ENCODE results near the gene GPR39.

GPR39 gene

GRCh38 chr2:132560562-132560961, 144.0 kb downstream of the GPR39 start:
- TF ChIP-seq, protein P1, sequence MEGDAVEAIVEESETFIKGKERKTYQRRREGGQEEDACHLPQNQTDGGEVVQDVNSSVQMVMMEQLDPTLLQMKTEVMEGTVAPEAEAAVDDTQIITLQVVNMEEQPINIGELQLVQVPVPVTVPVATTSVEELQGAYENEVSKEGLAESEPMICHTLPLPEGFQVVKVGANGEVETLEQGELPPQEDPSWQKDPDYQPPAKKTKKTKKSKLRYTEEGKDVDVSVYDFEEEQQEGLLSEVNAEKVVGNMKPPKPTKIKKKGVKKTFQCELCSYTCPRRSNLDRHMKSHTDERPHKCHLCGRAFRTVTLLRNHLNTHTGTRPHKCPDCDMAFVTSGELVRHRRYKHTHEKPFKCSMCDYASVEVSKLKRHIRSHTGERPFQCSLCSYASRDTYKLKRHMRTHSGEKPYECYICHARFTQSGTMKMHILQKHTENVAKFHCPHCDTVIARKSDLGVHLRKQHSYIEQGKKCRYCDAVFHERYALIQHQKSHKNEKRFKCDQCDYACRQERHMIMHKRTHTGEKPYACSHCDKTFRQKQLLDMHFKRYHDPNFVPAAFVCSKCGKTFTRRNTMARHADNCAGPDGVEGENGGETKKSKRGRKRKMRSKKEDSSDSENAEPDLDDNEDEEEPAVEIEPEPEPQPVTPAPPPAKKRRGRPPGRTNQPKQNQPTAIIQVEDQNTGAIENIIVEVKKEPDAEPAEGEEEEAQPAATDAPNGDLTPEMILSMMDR (IDR thresholded peaks at IDR 0.05; ENCODE audit: extremely low read depth, missing control alignments), result no peak

DNA sequence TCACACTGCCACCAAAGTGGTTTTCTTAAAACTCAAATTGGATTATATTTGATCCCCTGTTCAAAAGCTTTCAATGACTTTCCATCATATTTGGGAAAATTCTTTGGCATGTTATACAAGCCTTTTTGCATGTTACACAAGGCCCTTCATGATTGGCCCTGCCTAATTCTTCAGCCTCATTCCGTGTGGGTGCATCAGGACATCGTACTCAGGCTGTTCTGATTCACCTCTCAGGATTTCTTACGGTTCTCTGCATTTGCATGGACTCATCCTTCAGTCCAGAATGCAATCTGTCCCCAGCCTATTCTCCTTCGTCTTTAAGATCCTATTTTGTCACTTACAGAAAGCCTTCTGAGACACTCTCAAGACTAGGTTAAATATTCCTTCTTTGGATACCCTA, 145.6 kb downstream of the GPR39 start:
- TF ChIP-seq, protein P1 (IDR thresholded peaks at IDR 0.05; ENCODE audit: extremely low read depth, missing control alignments), result no peak
- DNase-seq (ENCODE audit: low spot score), result no peak

More at GRCh38 chr2:132560562-132560961, 144.0 kb downstream of the GPR39 start:
- DNase-seq (ENCODE audit: low spot score), result no peak

DNA sequence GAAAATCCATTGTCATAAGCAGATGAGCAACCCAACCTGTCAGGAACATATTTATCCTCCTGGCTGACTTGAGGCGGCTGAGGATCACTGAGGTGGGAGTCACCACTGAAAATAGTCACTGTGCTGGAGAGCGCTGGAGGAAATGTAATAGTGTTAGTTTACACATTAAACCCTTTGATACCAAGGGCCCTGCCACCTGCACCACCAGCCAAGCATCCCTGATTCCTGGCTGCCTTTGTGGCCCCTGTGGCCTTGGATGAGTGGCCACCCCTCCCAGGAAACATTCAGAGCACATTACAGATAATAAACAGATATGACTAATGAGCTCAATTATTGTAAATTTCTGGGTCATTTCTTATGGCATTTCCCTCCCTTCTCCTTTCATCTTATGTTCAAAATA, 147.5 kb downstream of the GPR39 start:
- TF ChIP-seq, protein P1 (IDR thresholded peaks at IDR 0.05; ENCODE audit: extremely low read depth, missing control alignments), result no peak
- DNase-seq (ENCODE audit: low spot score), result no peak

GRCh38 chr2:132566379-132566778, 149.8 kb downstream of the GPR39 start:
- DNase-seq (ENCODE audit: low spot score), result no peak
- TF ChIP-seq, protein P1 (IDR thresholded peaks at IDR 0.05; ENCODE audit: extremely low read depth, missing control alignments), result no peak

DNA sequence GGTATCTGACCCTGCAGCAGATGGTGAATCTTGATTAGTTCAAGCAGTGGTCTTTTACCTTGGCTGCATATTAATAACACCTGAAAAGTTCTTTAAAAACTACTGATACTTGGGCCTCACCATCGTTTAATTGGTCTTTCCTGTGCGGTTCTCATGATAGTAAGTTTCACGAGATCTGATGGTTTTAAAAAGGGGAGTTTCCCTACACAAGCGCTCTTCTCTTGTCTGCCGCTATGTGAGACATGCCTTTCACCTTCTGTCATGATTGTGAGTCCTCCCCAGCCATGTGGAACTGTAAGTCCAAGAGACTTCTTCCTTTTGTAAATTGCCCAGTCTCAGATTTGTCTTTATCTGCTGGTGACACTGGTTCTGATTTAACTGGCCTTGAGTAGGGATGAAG, 151.1 kb downstream of the GPR39 start:
- TF ChIP-seq, protein P1 (IDR thresholded peaks at IDR 0.05; ENCODE audit: extremely low read depth, missing control alignments), result no peak
- DNase-seq (ENCODE audit: low spot score), result no peak

GRCh38 chr2:132568656-132569055, 152.1 kb downstream of the GPR39 start:
- TF ChIP-seq, protein P1 (IDR thresholded peaks at IDR 0.05; ENCODE audit: extremely low read depth, missing control alignments), result no peak
- DNase-seq (ENCODE audit: low spot score), result no peak

DNA sequence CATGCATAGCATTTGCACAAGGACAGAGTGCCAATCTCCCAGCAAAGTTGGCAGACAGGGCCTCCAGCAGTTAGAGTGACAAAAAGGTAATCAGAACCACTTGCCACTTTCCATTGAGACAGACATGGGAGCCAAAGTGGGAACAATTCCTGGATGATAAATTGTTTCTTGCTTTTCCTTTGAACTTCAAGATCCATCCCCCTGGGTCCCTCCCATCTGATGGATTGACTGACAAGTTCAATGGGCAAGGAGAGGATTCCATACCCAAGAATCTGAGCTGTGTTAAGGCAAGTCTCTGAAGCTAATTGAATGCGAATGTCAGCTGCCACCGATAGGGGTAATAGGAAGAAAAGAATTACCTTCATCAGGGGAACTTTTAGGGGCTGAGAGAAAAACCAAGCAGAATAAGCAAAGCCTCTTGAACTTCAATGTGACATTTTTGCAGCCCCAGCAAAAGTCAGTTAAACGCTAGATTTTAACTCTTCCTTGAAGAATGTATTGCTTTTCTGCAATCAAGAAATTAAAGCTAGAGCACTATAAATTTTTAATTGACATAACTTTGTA, 156.9 kb downstream of the GPR39 start:
- TF ChIP-seq, protein P1 (IDR thresholded peaks at IDR 0.05; ENCODE audit: extremely low read depth, missing control alignments), result no peak
- no peak for DNase-seq (ENCODE audit: low spot score)
